AG10803 (cell line): ENCODE data around the gene OR2L8.

Experiments
- DNase-seq: peaks from one replicate; pipeline ENCODE4 v3.0.0; 2010; ENCODE audit warnings: low read depth
- H3K4me3 ChIP-seq: 2 replicates; pipeline ENCODE4 v1.5.1; 2011; ENCODE audit warnings: mild to moderate bottlenecking, low read length, control low read depth
- CTCF ChIP-seq: conservative IDR thresholded peaks from 2 replicates; pipeline ENCODE4 v1.5.1; 2011; ENCODE audit warnings: mild to moderate bottlenecking, low read length, control low read depth, inconsistent platforms

The OR2L8 gene, protein sequence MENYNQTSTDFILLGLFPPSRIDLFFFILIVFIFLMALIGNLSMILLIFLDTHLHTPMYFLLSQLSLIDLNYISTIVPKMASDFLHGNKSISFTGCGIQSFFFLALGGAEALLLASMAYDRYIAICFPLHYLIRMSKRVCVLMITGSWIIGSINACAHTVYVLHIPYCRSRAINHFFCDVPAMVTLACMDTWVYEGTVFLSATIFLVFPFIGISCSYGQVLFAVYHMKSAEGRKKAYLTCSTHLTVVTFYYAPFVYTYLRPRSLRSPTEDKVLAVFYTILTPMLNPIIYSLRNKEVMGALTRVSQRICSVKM

DNA sequence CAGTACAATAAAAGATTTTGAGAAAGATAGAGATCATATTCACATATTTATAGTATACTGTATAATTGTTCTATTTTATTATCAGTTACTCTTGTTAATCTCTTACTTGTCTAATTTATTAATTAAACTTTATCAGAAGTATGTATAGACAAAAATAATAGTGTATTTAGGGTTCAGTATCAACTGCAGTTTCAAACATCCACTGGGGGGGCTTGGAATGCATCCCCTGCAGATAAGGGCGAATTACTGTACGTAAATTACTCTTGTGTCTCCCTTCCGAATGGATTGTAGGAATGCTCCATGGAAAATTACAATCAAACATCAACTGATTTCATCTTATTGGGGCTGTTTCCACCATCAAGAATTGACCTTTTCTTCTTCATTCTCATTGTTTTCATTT, at the start of gene OR2L8:
OR2L8 (plus strand) TSS at position 301 of the 400 bp plus-strand sequence; CDS start at position 301, 0 bp downstream.
- DNase-seq = no peak
- H3K4me3 ChIP-seq = no peak within 1 kb of the TSS
- no peak for TF ChIP-seq CTCF

GRCh38 chr1:247904122-247904521, 44.5 kb upstream of the OR2L8 start:
- H3K4me3 ChIP-seq = no peak overlapping the region
- TF ChIP-seq CTCF = no peak
- DNase-seq = no peak

GRCh38 chr1:247905181-247905580, 43.5 kb upstream of the OR2L8 start:
- no peak for TF ChIP-seq CTCF
- H3K4me3 ChIP-seq = no peak overlapping the region
- no peak for DNase-seq

DNA sequence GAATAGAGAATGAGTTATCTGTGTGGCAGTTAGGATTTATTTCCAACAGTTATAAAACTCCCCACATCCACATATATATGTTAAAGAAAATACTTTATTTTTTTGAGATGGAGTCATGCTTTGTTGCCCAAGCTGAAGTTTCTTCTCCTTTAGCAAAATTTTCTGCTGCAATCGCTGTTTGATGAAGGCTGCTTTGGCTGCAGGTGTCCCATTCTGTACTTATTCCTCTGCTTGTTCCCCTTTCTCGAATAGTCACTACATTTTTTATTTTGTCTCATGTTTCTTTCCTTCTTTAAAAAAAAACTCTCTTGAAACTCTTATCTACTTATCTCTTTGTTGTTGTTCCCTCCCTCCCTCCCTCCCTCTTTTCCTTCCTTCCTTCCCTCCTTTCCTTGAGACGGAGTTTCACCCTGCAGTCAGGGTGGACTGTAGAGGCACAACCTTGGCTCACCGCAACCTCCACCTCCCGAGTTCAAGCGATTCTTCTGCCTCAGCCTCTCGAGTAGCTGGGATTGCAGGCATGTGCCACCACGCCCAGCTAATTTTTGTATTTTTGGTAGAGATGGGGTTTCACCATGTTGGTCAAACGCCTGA, 42.7 kb upstream of the OR2L8 start:
- no peak for DNase-seq
- TF ChIP-seq CTCF = no peak
- H3K4me3 ChIP-seq = no peak overlapping the region

GRCh38 chr1:247906504-247907047, 42.1 kb upstream of the OR2L8 start:
- H3K4me3 ChIP-seq = no peak overlapping the region
- no peak for DNase-seq
- no peak for TF ChIP-seq CTCF

DNA sequence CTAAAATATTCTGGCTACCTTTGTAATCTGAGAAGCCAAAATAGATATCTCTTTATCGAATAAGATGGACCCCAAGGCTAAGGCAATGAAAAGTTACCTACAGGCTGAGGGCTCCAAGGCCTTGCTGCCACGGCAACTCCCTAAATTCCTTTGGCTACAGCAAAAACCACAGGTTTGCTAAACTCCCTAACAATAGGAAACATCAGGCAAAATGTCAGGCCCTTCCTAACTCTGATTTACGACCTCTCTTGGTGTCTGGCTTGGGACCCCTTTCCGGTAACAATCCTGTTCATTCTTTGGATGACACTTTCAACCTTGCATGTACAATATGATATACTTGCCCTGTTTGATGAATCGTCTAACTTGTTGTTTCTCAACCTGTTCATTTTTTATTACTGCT, 39.9 kb upstream of the OR2L8 start:
- DNase-seq = no peak
- TF ChIP-seq CTCF = no peak
- no peak overlapping the region for H3K4me3 ChIP-seq

GRCh38 chr1:247913786-247914185, 34.9 kb upstream of the OR2L8 start:
- TF ChIP-seq CTCF = no peak
- DNase-seq = no peak
- no peak overlapping the region for H3K4me3 ChIP-seq
